Activated naive CD8-positive, alpha-beta T cell treated with anti-CD3 and anti-CD28 coated beads, Interleukin-2, amount 50 U/mL, for 16 hours (primary cell): ENCODE measurements around the gene CRY1.
"Not testable (repeated sequence)": the region's sequence is repeated elsewhere in the genome, so short reads cannot be mapped to it uniquely, and the experiment has no call there.

Source experiments
- DNase-seq: peaks from one replicate; pipeline ENCODE4 v3.0.0-alpha.2; 2020; ENCODE audit warnings: low read depth, low spot score

Gene CRY1

DNA sequence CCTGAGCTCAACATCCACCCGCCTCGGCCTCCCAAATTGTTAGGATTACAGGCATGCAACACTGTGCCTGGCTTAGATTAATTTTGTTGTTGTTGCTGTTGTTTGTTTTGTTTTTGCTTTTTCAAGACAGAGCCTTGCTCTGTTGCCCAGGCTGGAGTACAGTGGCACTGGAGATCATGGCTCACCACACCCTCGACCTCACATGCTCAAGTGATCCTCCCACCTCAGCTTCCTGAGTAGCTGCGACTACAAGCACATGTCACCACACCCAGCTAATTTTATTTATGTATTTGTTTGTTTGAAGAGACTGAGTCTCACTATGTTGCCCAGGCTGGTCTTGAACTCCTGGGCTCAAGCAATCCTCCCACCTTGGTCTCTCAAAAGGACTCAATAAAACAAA, 26.7 kb downstream of the CRY1 start:
- no peak for DNase-seq

- no peak for DNase-seq
These were observed 28.7 kb downstream of the CRY1 start for GRCh38 chr12:107064687-107065086.

DNA sequence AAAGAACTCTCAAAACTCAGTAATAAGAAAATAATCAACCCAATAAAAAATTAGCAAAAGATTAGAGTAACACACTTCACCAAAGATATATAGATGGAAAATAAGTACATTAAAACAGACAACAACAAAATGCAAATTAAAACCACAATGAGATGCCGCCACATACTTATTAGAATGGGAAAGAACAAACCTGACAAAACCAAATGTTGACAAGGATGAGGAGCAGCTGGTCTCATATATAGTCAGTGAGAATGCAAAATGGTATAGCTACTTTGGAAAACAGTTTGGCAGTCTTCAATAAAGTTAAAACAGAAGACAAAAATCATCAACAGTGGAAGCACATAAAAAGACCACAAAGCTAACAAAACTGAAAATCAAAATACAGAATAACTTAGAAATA, 29.1 kb downstream of the CRY1 start:
- no peak for DNase-seq

GRCh38 chr12:107058190-107058589, 35.2 kb downstream of the CRY1 start:
- DNase-seq, result no peak

- no peak for DNase-seq
These were observed 36.1 kb downstream of the CRY1 start for GRCh38 chr12:107057071-107057834.

DNA sequence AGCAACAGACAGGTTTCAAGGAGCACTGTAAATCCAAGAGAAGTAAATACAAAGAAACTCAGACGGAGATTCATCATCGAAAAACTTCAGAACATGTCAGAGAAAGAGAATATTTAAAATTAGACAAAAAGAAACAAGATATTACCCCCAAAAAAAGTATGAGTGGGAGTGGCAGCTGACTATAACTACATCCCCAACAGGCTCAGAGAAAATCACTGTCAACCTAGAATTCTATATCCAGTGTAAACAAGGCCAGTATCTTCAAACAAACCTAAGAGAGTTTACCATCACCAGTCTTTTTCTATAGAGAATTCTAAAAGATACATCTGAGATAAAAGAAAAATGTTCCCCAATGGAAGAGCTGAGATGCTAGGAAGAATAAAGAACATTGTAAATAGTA, 39.6 kb downstream of the CRY1 start:
- DNase-seq, result no peak

DNA sequence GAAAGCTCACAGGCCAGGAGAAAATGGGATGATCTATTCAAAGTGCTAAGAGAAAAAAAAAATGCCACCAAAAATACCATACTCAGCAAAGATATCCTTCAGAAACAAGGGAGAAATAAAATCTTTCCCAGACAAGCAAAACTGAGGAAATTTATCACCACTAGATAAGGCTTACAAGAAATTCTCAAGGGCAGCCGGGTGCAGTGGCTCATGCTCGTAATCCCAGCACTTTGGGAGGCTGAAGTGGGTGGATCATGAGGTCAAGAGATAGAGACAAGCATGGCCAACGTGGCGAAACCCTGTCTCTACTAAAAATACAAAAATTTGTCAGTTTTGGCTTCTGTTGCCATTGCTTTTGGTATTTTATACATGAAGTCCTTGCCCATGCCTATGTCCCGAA, 48.2 kb downstream of the CRY1 start:
- DNase-seq, result no peak

DNA sequence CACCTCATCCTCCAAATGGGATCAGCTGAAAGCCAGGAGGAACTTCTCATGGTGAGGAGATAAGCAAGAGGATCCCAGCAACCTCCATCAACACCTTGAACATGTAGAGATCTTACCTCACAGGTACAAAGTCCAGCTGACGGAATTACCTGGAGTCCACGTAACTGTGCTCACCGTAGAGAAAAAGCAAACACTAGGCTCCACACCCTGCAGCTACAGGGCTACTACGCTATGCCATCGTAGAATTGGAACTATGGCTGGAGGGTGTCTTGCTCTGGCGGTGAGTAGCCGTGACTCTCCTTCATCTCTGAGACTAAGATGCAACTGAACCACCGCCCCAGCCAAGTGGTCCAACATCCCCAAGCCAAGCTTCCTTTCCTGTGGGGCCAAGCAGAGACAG, 50.5 kb downstream of the CRY1 start:
- no peak for DNase-seq

- DNase-seq, result no peak
These were observed 57.6 kb downstream of the CRY1 start for GRCh38 chr12:107035733-107036132.

GRCh38 chr12:107033758-107034739, 59.3 kb downstream of the CRY1 start:
- DNase-seq, result no peak

- DNase-seq, result no peak
These were observed 61.1 kb downstream of the CRY1 start for GRCh38 chr12:107032266-107032665.

DNA sequence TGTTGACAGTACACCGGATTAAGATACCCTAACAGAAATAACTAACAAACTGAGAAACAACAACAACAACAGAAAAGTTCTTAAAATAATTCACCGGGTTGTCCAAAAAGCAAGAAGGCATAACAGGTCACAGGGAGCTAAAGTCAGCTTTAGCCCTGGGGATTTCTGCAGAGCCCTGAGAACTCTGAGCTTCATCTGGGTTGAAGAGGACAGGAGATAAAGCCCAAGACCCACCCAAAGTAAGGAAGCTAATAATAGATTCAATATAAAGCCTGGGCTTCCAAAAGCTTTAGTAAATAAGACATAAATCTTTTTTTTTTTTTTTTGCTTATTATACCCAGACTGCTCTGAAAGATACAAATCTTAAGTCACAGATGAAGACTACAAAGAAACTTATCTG, 62.3 kb downstream of the CRY1 start:
- no peak for DNase-seq

DNA sequence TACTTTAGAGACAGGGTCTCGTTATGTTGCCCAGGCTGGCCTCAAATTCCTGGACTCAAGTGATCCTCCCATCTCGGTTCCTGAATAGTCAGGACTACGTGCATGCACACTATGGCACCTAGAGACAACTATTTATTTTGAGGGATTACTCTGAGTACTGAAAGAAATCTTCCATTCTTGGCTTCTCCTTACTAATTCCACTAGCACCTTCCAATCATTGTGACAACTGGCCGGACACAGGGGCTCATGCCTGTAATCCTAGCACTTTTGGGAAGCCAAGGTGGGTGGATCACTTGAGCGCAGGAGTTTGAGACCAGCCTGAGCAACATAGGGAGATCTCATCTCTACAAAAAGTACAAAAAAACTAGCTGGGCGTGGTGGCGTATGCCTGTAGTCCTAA, 64.3 kb downstream of the CRY1 start:
- DNase-seq, result no peak

- no peak for DNase-seq
These were observed 65.7 kb downstream of the CRY1 start for GRCh38 chr12:107027636-107028053.

- no peak for DNase-seq
These were observed 66.3 kb downstream of the CRY1 start for GRCh38 chr12:107026806-107027635.

- DNase-seq, result not testable (repeated sequence)
These were observed 67.0 kb downstream of the CRY1 start for GRCh38 chr12:107026356-107026755.

DNA sequence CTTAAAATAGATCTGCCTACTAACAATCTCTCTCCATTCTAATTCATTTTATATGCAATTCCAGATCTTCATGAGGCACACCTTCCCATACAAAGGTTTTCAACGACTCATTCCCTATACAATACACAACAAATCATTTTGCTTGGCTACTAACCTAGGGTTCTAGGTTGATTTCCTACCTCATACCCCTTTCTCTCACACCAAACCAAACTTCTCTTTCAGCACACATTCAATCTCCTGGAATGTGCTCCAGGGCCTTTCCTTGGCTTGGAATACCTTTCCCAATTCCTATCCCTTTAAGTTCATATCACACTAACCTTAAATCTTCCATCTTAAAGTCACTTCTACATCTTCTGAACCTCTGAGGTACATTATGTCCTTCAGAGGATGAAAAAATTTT, 67.7 kb downstream of the CRY1 start:
- no peak for DNase-seq

DNA sequence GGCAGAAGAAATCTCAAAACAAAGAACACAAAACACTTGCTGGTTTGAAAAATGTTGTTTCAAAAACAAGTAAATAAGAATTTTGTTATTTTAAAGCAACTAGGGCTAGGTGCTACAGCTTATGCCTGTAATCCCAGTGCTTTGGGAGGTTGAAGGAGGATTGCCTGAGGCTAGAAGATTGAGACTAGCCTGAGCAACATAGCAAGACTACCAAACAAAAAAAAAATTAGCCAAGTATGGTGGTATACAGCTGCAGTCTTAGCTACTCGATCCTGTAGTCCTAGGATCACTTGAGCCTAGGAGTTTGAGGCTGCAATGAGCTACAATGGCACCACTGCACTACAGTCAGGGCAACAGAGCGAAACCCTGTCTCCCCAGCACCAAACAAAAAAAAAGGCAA, 73.8 kb downstream of the CRY1 start:
- DNase-seq, result no peak

DNA sequence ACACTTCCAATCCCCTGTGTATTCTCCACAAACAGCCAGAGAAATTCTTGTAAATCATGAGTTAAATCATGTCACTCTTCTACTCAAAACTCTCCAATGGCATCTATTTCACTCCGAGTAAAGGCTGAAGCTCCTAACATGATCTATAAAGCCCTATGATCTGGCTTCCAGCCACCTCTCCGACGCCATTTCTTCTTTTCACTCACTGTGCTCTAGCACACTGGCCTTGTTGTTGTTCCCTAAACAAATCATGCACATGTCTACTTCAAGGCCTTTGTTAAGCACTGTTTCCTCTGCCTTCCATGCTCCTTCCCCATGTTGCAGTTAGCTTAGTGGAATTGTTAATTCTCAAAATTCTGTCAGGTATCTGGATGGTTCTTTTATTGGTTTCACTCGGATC, 76.3 kb downstream of the CRY1 start:
- DNase-seq, result no peak

- no peak for DNase-seq
These were observed 79.3 kb downstream of the CRY1 start for GRCh38 chr12:107014055-107014454.

DNA sequence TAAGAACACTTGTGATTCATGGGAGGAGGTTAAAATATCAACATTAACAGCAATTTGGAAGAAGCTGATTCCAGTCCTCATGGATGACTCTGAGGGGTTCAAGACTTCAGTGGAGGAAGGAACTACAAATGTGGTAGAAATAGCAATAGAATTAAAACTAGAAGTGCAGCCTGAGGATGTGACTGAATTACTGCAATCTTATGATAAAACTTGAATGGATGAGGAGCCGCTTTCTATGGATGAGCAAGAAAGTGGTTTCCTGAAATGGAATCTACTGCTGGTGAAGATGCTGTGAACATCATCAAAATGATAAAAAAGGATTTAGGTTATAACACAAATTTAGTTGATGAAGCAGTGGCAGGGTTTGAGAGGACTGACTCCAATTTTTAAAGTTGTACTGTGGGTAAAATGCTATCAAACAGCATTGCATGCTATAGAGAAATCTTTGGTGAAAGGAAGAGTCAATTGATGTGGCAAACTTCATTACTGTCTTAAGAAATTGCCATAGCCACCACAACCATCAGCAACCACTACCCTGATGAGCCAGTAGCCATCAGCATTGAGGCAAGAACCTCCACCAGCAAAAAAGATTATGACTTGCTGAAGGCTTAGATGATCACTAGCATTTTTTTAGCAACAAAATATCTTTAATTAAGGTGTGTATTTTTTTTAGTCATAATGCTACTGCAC, 80.5 kb downstream of the CRY1 start:
- DNase-seq, result no peak
